ENCODE measurements around the gene SEC14L6.

- TF ChIP-seq CTCF (IDR thresholded peaks at IDR 0.05; ENCODE audit: low read depth, low read length) (no peak), POLR2A (IDR thresholded peaks at IDR 0.05; ENCODE audit: extremely low read depth, insufficient read length) (no peak), MYC (IDR thresholded peaks at IDR 0.05; ENCODE audit: low read depth, low read length) (no peak), MAX (IDR thresholded peaks at IDR 0.05; ENCODE audit: low read depth, low read length) (no peak)
These were observed 48.9 kb downstream of the SEC14L6 start for GRCh38 chr22:30497466-30498150.

All from NB4 (cell line).